HG03442 (cell line): ENCODE results near the gene NFATC2.
A peak's percentile ranks its signal among the peaks of the same experiment; 100 is the strongest.
"Not testable (repeated sequence)": the region's sequence is repeated elsewhere in the genome, so short reads cannot be mapped to it uniquely, and the experiment has no call there.

Source experiments
- ATAC-seq: cut with Tn5 transposase; IDR thresholded peaks from one replicate; pipeline ENCODE4 v1.9.1; 2021; ENCODE audit warnings: mild to moderate bottlenecking, moderate library complexity; ENCODE audit not compliant: unreplicated experiment

The NFATC2 gene

GRCh38 chr20:51541189-51542032, 1.1 kb downstream of the NFATC2 start:
- ATAC-seq: peak; percentile 34

- no peak for ATAC-seq
Measured at GRCh38 chr20:51540580-51540979, 1.9 kb downstream of the NFATC2 start.

GRCh38 chr20:51540074-51540473, 2.4 kb downstream of the NFATC2 start:
- ATAC-seq: not testable (repeated sequence)

GRCh38 chr20:51536116-51537069, 6.1 kb downstream of the NFATC2 start:
- no peak for ATAC-seq

GRCh38 chr20:51535674-51536073, 6.8 kb downstream of the NFATC2 start:
- no peak for ATAC-seq

GRCh38 chr20:51535075-51535386, 7.5 kb downstream of the NFATC2 start:
- no peak for ATAC-seq

GRCh38 chr20:51533291-51534172, 9.0 kb downstream of the NFATC2 start:
- no peak for ATAC-seq

GRCh38 chr20:51532577-51533191, 9.8 kb downstream of the NFATC2 start:
- no peak for ATAC-seq

GRCh38 chr20:51531712-51532456, 10.6 kb downstream of the NFATC2 start:
- no peak for ATAC-seq

GRCh38 chr20:51531141-51531710, 11.3 kb downstream of the NFATC2 start:
- ATAC-seq: peak; percentile 62

GRCh38 chr20:51529758-51530157, 12.8 kb downstream of the NFATC2 start:
- no peak for ATAC-seq

GRCh38 chr20:51529081-51529681, 13.3 kb downstream of the NFATC2 start:
- no peak for ATAC-seq

- no peak for ATAC-seq
Measured at GRCh38 chr20:51528263-51529027, 14.1 kb downstream of the NFATC2 start.

GRCh38 chr20:51526754-51527153, 15.8 kb downstream of the NFATC2 start:
- ATAC-seq: no peak

- no peak for ATAC-seq
Measured at GRCh38 chr20:51526106-51526470, 16.4 kb downstream of the NFATC2 start.

- no peak for ATAC-seq
Measured at GRCh38 chr20:51525241-51526105, 17.0 kb downstream of the NFATC2 start.

GRCh38 chr20:51523276-51524013, 19.1 kb downstream of the NFATC2 start:
- ATAC-seq: no peak
